ENCODE data around the gene TMEM201.

DNA sequence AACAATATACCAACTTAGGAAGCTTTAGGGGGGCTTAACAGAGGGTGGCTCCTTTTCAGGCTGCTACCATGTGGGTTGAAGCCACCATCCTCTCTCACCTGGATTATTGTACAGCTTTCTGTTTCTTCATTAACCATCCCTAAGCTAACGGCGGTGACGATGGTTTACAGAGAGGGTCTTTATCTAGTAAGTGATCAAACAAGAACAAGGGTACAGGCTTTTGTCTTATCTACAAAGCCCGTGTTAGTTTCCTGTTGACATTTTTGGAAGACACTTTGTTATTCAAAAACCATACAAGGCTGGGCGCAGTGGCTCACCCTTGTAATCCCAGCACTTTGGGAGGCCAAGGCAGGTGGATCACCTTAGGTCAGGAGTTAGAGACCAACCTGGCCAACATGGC lies 29.0 kb upstream of the TMEM201 start:
- TF ChIP-seq, protein P1, sequence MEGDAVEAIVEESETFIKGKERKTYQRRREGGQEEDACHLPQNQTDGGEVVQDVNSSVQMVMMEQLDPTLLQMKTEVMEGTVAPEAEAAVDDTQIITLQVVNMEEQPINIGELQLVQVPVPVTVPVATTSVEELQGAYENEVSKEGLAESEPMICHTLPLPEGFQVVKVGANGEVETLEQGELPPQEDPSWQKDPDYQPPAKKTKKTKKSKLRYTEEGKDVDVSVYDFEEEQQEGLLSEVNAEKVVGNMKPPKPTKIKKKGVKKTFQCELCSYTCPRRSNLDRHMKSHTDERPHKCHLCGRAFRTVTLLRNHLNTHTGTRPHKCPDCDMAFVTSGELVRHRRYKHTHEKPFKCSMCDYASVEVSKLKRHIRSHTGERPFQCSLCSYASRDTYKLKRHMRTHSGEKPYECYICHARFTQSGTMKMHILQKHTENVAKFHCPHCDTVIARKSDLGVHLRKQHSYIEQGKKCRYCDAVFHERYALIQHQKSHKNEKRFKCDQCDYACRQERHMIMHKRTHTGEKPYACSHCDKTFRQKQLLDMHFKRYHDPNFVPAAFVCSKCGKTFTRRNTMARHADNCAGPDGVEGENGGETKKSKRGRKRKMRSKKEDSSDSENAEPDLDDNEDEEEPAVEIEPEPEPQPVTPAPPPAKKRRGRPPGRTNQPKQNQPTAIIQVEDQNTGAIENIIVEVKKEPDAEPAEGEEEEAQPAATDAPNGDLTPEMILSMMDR (conservative IDR thresholded peaks at IDR 0.05; ENCODE audit: low read depth, low read length): no peak
- TF ChIP-seq SMC3 (IDR thresholded peaks at IDR 0.05; ENCODE audit: low read depth, low read length): no peak
- no peak for TF ChIP-seq POLR2A (IDR thresholded peaks at IDR 0.05; ENCODE audit: low read depth, low read length)
- no peak for TF ChIP-seq MXI1 (IDR thresholded peaks at IDR 0.05; ENCODE audit: borderline replicate concordance, low read depth, low read length)
- TF ChIP-seq RFX5 (IDR thresholded peaks at IDR 0.05; ENCODE audit: low read depth, low read length): no peak
- TF ChIP-seq, protein P2, sequence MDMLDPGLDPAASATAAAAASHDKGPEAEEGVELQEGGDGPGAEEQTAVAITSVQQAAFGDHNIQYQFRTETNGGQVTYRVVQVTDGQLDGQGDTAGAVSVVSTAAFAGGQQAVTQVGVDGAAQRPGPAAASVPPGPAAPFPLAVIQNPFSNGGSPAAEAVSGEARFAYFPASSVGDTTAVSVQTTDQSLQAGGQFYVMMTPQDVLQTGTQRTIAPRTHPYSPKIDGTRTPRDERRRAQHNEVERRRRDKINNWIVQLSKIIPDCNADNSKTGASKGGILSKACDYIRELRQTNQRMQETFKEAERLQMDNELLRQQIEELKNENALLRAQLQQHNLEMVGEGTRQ (IDR thresholded peaks at IDR 0.05; ENCODE audit: low read depth, low read length): no peak
- no peak for TF ChIP-seq RCOR1 (IDR thresholded peaks at IDR 0.05; ENCODE audit: insufficient replicate concordance, low read length)
- no peak for TF ChIP-seq RAD21 (IDR thresholded peaks at IDR 0.05; ENCODE audit: low read length)
- TF ChIP-seq, protein P3, sequence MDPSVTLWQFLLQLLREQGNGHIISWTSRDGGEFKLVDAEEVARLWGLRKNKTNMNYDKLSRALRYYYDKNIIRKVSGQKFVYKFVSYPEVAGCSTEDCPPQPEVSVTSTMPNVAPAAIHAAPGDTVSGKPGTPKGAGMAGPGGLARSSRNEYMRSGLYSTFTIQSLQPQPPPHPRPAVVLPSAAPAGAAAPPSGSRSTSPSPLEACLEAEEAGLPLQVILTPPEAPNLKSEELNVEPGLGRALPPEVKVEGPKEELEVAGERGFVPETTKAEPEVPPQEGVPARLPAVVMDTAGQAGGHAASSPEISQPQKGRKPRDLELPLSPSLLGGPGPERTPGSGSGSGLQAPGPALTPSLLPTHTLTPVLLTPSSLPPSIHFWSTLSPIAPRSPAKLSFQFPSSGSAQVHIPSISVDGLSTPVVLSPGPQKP (IDR thresholded peaks at IDR 0.05; ENCODE audit: borderline replicate concordance, low read depth, low read length): no peak
- TF ChIP-seq FOS (IDR thresholded peaks at IDR 0.05; ENCODE audit: low read depth, low read length): no peak
- TF ChIP-seq CEBPB (IDR thresholded peaks at IDR 0.05; ENCODE audit: low read depth, low read length): no peak
- TF ChIP-seq MAFK (IDR thresholded peaks at IDR 0.05; ENCODE audit: low read depth, low read length): no peak
- no peak for TF ChIP-seq CHD1 (IDR thresholded peaks at IDR 0.05; ENCODE audit: low read depth, low read length)

All from IMR-90 (cell line).